SIG-M5 treated with dmso at 0.1 percent for 504 hours (cell line): ENCODE data around the gene FASLG.
"Not testable (repeated sequence)": the region's sequence is repeated elsewhere in the genome, so short reads cannot be mapped to it uniquely, and the experiment has no call there.

Experiments used
- DNase-seq: peaks from one replicate; lab custom pipeline; 2025; ENCODE audit not compliant: unreplicated experiment; lab: John Stamatoyannopoulos, UW

The FASLG gene

DNA sequence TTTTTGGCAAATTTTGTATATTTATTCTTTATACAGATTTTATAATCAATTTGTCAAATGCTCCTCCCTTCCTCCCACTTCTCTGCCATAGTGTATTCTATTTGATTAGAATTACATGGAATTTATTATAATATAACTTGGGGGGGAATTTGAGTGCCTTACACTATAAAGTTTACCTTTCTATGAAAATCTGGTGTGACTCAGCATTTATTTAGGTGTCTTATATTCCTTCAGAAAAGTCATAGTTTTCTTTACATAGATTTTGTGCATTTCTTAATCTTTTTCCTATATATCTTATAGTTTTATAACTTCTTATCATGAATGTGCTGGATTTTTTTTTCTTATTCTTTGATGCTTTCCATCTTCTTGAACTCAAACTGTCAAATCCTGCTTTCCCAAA lies 21.3 kb downstream of the FASLG start:
- no peak for DNase-seq

GRCh38 chr1:172680733-172681275 lies 21.9 kb downstream of the FASLG start:
- DNase-seq, result no peak

GRCh38 chr1:172682812-172683211 lies 23.9 kb downstream of the FASLG start:
- DNase-seq, result no peak

DNA sequence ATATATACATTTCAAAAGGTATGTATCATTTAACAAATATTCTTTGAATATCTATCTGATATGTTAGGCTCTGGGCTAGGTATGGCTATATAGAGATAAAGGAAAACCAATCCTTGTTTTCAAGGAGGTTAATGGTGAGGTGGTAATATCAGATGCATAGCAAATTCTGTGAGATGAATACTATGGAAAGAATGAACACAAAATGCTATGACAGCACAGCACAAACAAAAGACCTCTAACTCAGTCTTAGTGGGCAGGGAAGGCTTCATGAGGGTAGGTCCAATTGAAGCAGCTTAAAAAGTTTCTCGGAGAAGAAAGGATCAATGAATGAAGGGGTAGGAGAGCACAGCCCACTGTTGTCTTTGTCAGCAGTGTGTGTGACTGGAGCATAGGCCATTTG lies 27.2 kb downstream of the FASLG start:
- no peak for DNase-seq

- not testable (repeated sequence) for DNase-seq
Measured at GRCh38 chr1:172688428-172689085, 29.7 kb downstream of the FASLG start.

GRCh38 chr1:172690925-172691324 lies 32.0 kb downstream of the FASLG start:
- not testable (repeated sequence) for DNase-seq

GRCh38 chr1:172697534-172698002 lies 38.7 kb downstream of the FASLG start:
- no peak for DNase-seq

DNA sequence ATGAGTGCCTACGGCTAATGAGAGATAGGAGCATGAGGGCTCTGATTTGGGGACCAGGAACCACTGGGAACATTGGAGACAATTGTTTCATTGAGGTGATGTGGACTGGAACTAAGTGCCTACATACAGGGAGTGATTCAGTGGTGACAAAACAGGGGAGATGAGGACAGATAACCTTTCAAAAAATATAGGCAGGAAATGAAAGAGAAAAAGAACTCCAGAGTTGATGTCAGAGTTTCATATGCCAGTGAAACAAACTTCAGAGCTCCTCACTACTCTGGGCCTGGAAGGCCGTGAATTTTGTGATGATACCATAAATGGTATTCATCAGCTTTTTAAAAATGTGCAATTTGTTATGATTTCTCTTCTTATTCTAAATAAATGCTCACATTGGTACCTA lies 39.3 kb downstream of the FASLG start:
- DNase-seq, result no peak

DNA sequence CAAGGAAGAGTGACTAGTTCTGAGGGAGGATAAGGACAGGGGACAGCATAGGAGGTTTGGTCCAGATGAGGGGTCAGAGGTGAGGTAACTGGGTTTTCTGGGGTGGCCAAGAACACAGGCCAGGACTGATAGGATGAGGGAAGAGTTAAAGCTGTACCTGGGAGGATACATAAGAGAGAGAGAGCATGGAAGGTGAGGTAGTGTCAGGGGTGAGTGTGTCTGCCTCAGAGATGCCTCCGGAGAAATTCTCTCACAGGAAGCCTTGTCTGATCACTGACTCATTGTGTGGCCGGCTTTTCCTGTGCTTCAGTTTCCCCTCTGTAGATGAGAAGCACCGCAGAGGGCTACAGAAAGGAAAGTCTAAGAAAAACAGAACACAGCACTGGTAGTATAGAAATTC lies 40.2 kb downstream of the FASLG start:
- DNase-seq, result no peak

DNA sequence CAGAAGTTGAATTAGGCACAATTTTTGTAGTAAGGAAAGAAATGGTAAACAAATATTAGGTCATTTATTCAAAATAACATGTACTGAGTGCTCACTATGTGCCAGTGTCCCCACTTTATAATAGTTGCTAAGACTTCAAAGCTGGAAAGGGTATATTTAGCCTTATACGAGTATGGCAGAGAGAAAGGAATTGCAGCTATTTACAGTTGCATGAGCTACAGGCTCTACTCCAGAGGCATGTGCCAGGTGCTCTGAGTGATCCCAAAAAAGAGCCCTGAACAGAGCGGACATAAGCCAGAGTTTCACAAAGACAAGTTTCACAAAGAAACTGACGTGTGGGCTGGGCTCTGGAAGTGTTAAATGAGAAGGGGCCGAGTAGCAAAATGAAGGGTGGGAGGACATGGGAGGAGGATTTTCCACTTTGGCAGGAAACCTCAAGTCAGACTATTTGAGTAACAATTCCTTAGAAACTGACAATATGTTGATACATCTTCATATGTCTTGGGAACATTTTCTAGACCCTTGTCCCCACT lies 40.9 kb downstream of the FASLG start:
- DNase-seq, result no peak

GRCh38 chr1:172700556-172700955 lies 41.7 kb downstream of the FASLG start:
- no peak for DNase-seq

DNA sequence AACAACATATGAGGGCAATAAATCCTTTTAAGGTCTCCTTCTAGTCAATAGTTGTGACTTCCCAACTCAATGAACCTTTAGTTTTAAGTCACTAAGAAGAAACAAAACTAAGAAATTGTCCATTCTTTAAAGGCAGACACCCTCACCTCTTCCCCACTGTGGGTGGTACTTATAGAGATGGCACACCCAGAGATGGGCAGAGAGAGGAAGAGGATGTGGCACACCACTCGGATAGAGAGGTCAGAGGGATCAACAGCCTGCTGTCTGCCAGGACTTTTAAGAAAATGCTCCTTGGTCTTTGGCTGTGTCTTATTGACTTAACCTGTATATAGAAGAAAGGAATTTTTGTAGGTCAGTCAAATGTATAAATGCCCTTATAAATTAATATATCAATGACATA lies 45.1 kb downstream of the FASLG start:
- DNase-seq, result no peak

- no peak for DNase-seq
Measured at GRCh38 chr1:172704420-172705210, 45.7 kb downstream of the FASLG start.

- no peak for DNase-seq
Measured at GRCh38 chr1:172708452-172708851, 49.5 kb downstream of the FASLG start.

DNA sequence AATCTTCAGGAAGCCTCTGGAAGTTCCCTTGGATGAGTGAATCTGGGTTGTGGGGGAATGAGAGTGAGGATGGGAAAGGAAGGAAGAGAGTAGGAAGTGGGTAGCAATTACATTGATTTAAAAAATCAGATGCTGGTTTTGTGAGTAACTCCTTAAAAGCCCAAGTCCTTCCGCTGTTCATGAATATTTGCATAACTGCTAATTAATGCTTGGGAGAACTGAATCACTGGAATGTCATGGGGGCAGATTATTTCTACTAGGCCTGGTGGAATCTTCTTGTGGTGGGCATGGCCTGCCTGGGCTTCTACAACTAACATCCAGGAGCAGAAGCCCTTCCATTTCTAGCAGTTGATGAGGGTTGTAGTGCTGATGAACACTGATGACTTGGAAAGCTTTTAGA lies 52.7 kb downstream of the FASLG start:
- DNase-seq, result no peak

GRCh38 chr1:172713466-172713865 lies 54.6 kb downstream of the FASLG start:
- no peak for DNase-seq
